Fibroblast of skin of left quadriceps (primary cell): ENCODE data around the gene GBE1.
"Not testable (repeated sequence)": the region's sequence is repeated elsewhere in the genome, so short reads cannot be mapped to it uniquely, and the experiment has no call there.

ENCODE experiments used
- DNase-seq, 2 experiments: peaks; one replicate each; pipeline ENCODE4 v3.0.0-alpha.2; 2013; ENCODE audit warnings: low read depth in 2 of 2

The GBE1 gene

DNA sequence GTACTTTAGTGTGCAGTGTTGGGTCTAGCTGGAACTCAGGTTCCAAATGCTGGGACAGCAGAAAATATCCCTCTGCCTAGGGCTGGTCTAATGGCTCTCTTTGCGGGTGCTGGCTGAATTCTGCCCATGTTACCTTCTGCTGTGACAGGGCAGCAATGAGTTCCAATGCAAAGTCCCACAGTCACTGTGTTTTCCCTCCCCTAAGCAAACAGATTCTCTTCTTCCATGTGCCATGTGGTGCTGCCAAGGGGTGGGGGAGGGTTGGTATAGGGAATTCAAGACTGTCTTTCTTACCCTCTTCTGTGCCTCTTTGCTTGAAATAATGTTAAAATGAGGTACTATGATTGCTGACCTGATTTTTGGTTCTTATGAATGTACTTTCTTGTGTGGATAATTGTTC is 229.6 kb downstream of the GBE1 start:
- DNase-seq, result no peak

DNA sequence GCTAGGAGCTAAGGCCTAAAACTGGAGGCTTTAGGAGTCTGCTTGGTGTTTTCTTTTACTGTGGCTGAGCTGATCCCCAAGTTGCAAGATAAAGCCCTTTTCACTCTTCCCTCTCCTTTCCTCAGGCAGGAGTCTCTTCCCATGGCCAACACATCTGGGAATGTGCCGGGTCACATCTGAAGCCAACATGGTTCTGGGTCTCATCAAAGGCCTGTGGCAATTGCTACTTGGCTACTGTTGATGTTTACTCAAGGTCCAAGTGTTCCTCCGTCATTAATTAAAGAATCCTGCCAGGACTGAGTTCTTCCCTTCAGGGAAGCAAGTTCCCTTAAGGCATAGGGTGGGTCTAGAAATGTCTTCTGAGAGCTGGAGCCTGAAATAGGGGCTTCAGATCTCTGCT is 230.2 kb downstream of the GBE1 start:
- no peak for DNase-seq

DNA sequence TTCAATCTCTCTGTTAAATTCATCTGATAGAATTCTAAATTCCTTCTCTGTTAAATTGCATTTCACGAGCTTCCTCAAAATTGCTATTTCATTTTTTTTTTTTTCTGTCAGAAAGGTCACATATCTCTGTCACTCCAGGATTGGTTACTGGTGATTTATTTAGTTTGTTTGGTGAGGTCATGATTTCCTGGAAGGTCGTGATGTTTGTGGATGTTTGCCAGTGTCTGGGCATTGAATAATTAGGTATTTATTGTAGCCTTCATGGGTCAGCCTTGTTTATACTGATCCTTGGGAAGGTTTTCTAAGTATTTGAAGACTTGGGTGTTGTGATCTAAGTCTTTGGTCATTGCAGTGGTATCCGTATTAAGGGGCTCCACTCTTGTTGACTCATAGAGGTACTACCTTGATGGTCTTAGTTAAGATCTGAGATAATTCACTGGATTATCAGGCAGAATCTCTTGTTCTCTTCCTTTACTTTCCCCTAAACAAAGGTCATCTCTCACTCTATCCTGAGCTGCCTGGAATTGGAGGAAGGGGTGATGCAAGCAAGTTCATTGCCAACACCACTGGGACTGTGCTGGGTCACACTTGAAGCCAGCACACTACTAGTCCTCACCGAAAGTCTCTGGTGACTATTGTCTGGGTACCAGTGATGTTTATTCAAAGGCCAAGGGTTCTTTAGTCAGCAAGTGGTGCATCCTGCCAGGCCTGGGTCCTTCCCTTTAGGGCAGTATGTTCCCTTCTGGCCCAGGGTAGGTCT is 231.1 kb downstream of the GBE1 start:
- DNase-seq, result no peak

GRCh38 chr3:81521855-81522254 is 239.6 kb downstream of the GBE1 start:
- DNase-seq, result no peak

- DNase-seq, result no peak
Observed at GRCh38 chr3:81518945-81519344, 242.5 kb downstream of the GBE1 start.

- DNase-seq, result no peak
Observed at GRCh38 chr3:81516042-81516441, 245.4 kb downstream of the GBE1 start.

- no peak for DNase-seq
Observed at GRCh38 chr3:81513591-81513990, 247.9 kb downstream of the GBE1 start.

DNA sequence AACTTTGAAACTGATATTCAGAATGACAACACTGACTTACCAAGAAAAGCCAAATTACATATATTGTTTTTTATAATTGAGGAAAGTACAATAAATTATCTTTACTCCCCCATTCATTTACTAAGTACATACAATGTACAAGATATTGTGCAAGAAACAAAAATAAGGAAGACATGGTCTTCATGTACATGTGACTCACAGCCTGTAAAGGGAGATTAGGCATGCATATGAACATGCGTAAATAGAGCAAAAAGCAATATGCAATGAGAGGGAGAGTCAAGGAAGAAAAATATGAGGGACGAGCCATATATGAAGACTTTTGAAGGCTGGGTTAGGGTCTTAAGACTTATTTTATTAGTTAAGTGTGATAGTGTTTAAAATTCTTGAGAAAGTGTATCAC is 258.4 kb downstream of the GBE1 start:
- DNase-seq, result no peak

DNA sequence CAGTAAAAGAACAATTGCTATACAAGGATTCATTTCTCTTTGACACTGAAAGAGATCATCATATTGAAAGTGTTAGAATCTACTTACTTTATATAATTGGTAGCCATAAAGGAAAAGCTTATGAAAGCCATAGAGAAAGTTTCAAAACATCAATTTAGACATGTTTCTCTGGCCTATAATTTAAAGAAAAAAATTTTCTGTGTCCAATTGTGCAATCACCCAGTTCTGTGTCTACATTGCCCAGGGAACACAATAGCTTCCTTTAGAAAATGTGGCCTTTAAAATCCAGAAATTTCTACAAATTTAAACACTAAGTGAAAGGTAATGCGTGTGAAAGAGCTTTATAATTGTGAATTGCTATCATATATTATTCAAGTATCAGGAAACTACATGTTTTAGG is 259.2 kb downstream of the GBE1 start:
- no peak for DNase-seq

GRCh38 chr3:81500039-81500438 is 261.4 kb downstream of the GBE1 start:
- DNase-seq, result no peak

- no peak for DNase-seq
Observed at GRCh38 chr3:81497572-81498251, 263.7 kb downstream of the GBE1 start.

- no peak for DNase-seq
Observed at GRCh38 chr3:81496407-81497104, 264.9 kb downstream of the GBE1 start.

DNA sequence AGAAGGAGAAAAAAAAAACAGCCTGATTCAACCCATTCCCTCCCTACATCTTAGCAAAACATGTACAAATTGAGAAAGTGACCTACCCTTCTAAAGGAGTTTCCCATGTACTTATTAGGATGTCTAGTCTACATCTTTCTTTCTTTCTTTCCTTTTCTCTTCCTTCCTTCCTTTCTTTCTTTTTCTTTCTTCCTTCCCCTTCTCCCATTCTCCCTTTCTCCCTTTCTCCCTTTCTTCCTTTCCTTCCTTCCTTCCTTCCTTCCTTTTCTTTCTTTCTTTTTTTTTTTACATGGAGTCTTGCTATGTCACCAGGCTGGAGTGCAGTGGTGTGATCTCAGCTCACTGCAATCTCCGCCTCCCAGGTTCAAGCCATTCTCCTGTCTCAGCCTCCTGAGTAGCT is 269.0 kb downstream of the GBE1 start:
- not testable (repeated sequence) for DNase-seq

- peak; percentile 72 for DNase-seq
Observed at GRCh38 chr3:81492040-81492439, 269.4 kb downstream of the GBE1 start.

GRCh38 chr3:81490541-81491288 is 270.7 kb downstream of the GBE1 start:
- DNase-seq, result peak; percentile 58 to 60

DNA sequence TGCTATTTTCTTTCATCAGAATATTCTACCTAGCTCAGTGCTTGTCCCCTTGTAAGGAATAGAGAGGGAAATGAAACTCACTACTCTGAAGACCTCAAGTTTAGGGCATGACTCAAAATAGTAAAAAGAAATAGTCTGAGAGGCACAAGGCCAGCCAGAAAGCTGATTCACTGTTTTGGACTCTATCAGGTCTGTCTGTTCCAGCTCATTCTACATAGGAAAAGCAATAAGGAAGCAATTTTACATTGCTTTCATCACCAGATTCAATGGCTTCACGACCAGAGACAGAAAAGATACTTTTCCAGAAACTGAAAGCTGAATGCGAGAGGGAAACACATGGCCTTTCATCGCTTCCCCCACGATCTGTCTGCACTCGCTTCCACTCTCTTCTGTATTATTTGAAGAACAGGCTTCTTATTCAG is 276.0 kb downstream of the GBE1 start:
- peak; percentile 85 to 88 for DNase-seq

DNA sequence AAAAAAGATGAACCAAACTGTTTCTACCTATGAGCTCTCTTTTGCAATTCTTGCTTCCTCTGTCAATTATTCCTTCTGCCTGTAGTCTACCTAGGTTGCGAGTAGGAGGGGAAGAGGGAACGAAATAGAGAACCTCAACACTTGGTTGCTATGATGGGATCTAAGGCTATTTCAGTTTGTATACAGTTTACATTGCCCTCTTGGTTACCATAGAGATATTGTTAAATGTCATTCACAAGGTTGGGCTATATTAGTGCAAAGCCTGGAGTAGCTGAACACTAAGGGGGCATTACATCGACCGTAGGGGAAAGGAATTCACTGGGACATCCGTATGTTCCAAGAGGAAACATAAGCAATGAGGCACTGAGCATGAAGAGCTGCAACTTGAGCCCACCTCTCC is 276.9 kb downstream of the GBE1 start:
- DNase-seq, result no peak

GRCh38 chr3:81483046-81483445 is 278.4 kb downstream of the GBE1 start:
- DNase-seq, result no peak

- DNase-seq, result no peak
Observed at GRCh38 chr3:81477740-81478139, 283.7 kb downstream of the GBE1 start.

DNA sequence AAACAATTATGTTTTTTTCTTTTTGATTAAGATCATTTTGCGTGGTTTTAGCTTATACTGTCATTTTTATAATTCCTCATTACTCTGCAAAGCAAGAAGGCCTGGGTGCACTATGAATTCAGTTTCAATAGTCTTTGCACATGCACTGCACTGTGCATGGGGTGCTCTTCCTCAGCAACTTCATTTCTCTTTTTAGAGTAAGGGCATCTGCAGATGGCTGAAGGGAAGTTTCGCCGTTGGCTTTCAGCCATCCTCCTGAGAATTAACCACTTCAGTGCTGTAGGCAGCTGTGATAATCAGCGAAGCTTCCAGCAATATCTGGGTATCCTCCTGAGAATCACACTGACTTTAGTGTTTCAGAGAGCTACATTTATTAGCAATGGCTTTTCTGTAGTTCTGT is 284.8 kb downstream of the GBE1 start:
- no peak for DNase-seq

GRCh38 chr3:81472600-81473362 is 288.7 kb downstream of the GBE1 start:
- no peak for DNase-seq
